Uterus (tissue), 2 donors: ENCODE measurements around the gene CDC73.

Experiments
- CTCF ChIP-seq, 4 experiments: fragments of 200-600 bp in 2 of 4; fragments of 450-650 bp in 2 of 4; sonication (generic) in 2 of 4; IDR thresholded peaks; one replicate each; pipeline ENCODE4 v1.5.1; 2016 to 2019; ENCODE audit warnings: antibody characterized with exemption in 4 of 4, mild to moderate bottlenecking in 2 of 4, moderate library complexity in 1 of 4
- POLR2A ChIP-seq, 2 donors: fragments of 450-650 bp; IDR thresholded peaks; one replicate each; pipeline ENCODE4 v1.6.1; 2016; ENCODE audit warnings: antibody characterized with exemption in 2 of 2, mild to moderate bottlenecking in 1 of 2, moderate library complexity in 1 of 2

- TF ChIP-seq CTCF (IDR thresholded peaks at IDR 0.05) (no peak), POLR2A (IDR thresholded peaks at IDR 0.05) (no peak)
Measured at GRCh38 chr1:193229136-193229535, 107.3 kb downstream of the CDC73 start.
